GM12872 (cell line): ENCODE measurements around the gene FAM186B.

Experiments used
- CTCF ChIP-seq: IDR thresholded peaks from 3 replicates; pipeline ENCODE4 v1.5.1; 2011; ENCODE audit warnings: low read depth, mild to moderate bottlenecking, low read length, moderate library complexity; ENCODE audit not compliant: insufficient read depth

Gene FAM186B

GRCh38 chr12:49643135-49643534 is 37.7 kb upstream of the FAM186B start:
- TF ChIP-seq CTCF: no peak

GRCh38 chr12:49642370-49642802 is 36.9 kb upstream of the FAM186B start:
- no peak for TF ChIP-seq CTCF

- no peak for TF ChIP-seq CTCF
Measured at GRCh38 chr12:49641748-49642369, 36.4 kb upstream of the FAM186B start.

- peak; percentile 84 for TF ChIP-seq CTCF
Measured at GRCh38 chr12:49636979-49637755, 31.7 kb upstream of the FAM186B start.

GRCh38 chr12:49636574-49636973 is 31.1 kb upstream of the FAM186B start:
- no peak for TF ChIP-seq CTCF

- TF ChIP-seq CTCF: no peak
Measured at GRCh38 chr12:49635656-49636055, 30.2 kb upstream of the FAM186B start.

GRCh38 chr12:49635036-49635435 is 29.6 kb upstream of the FAM186B start:
- TF ChIP-seq CTCF: no peak
